Gastrocnemius medialis (tissue), 4 donors: Measurements from ENCODE around the gene TEX48.

ENCODE experiments used
- POLR2A ChIP-seq, 2 donors: fragments of 450-650 bp; IDR thresholded peaks; one replicate each; pipeline ENCODE4 v1.6.1; 2017; ENCODE audit warnings: antibody characterized with exemption in 2 of 2, mild to moderate bottlenecking in 2 of 2, moderate library complexity in 2 of 2
- TF ChIP-seq, protein P1 (sequence below), 5 experiments: fragments of 450-650 bp in 3 of 5; fragments of 200-600 bp in 2 of 5; sonication (generic) in 2 of 5; IDR thresholded peaks in 4 of 5; conservative IDR thresholded peaks in 1 of 5; 1 replicate in 4 of 5; 2 replicates in 1 of 5; pipeline ENCODE4 v1.5.1; 2016 to 2019; ENCODE audit warnings: antibody characterized with exemption in 5 of 5, mild to moderate bottlenecking in 3 of 5, moderate library complexity in 3 of 5

- TF ChIP-seq POLR2A (IDR thresholded peaks at IDR 0.05) = no peak
- TF ChIP-seq, protein P1, sequence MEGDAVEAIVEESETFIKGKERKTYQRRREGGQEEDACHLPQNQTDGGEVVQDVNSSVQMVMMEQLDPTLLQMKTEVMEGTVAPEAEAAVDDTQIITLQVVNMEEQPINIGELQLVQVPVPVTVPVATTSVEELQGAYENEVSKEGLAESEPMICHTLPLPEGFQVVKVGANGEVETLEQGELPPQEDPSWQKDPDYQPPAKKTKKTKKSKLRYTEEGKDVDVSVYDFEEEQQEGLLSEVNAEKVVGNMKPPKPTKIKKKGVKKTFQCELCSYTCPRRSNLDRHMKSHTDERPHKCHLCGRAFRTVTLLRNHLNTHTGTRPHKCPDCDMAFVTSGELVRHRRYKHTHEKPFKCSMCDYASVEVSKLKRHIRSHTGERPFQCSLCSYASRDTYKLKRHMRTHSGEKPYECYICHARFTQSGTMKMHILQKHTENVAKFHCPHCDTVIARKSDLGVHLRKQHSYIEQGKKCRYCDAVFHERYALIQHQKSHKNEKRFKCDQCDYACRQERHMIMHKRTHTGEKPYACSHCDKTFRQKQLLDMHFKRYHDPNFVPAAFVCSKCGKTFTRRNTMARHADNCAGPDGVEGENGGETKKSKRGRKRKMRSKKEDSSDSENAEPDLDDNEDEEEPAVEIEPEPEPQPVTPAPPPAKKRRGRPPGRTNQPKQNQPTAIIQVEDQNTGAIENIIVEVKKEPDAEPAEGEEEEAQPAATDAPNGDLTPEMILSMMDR (IDR thresholded peaks at IDR 0.05 in 4 of 5, conservative IDR thresholded peaks at IDR 0.05 in 1 of 5) = no peak
Measured at GRCh38 chr9:114724744-114725143, 42.8 kb upstream of the TEX48 start.
